ENCODE data around the gene SLC10A3. TPM values are rescaled to one million over a fixed set of nuclear protein-coding genes. Genes with fewer than 3 reads are reported as not detected.

Gene SLC10A3
- total and polyA plus RNA-seq, 2 donors (not counting 1 experiment from before 2014, with no cell fraction given), result 17.9 to 36.9 TPM

DNA sequence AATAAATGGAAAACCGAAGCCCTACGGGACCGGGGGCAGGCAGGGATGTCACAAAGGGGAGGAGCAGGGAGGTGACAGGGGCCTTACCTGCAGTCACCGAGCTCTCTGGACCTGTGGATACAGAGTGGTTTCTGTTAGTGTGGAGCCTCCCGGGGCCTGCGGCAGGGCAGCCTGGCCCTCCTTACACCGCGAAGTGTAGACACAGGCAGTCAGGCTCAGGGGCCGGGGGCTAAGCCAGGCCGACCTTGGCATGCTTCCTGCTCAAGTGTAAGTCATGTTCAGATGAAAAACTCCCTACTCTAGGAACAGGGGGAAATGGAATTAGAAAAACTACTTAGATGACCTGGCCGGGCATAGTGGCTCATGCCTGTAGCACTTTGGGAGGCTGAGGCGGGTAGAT, 21.3 kb upstream of the SLC10A3 start:
- Histone ChIP-seq H3K27ac (ENCODE audit: low read length in 2 of 2) (peak overlapping the region in 1 of 2 donors; percentile 40), H3K27me3 (replicated peaks in 1 of 4; ENCODE audit: control extremely low read depth in 1 of 4, control insufficient read depth in 3 of 4, insufficient read depth in 4 of 4, low read length in 3 of 4) (no peaks in the 10 kb centered on the region), H4K20me1 (ENCODE audit: control insufficient read depth, insufficient read depth, low read length, poor library complexity, severe bottlenecking) (no peaks in the 10 kb centered on the region), H3K9ac (ENCODE audit: low read length) (no peak overlapping the region), H3K36me3 (replicated peaks in 1 of 2; ENCODE audit: control extremely low read depth in 1 of 2, control insufficient read depth in 1 of 2, extremely low read depth in 1 of 2, insufficient read depth in 2 of 2, low read length in 1 of 2) (peaks cover 0 to 15% of the 10 kb centered on the region in 2 experiments), H3K4me3 (ENCODE audit: control extremely low read depth in 1 of 5, extremely low read depth in 1 of 5, insufficient read depth in 1 of 5, low read depth in 2 of 5, low read length in 4 of 5) (no peak overlapping the region), H2AFZ (ENCODE audit: insufficient read depth, low read depth, low read length, poor library complexity, severe bottlenecking) (no peak overlapping the region), H3K4me1 (ENCODE audit: control insufficient read depth in 2 of 2, insufficient read depth in 2 of 2, low read length in 2 of 2) (peaks cover 4 to 18% of the 10 kb centered on the region in 2 donors), H3K4me2 (replicated peaks; ENCODE audit: low read depth, low read length, poor library complexity, severe bottlenecking) (no peak overlapping the region), H3K79me2 (ENCODE audit: control insufficient read depth, insufficient read depth, low read length) (peaks cover 6% of the 10 kb centered on the region), H3K9me3 (ENCODE audit: control extremely low read depth in 1 of 3, control insufficient read depth in 2 of 3, insufficient read depth in 1 of 3, low read length in 2 of 3) (peaks cover 0 to 3% (median 0%) of the 10 kb centered on the region in 3 donors)
- Mint-ChIP-seq H3K27me3 (no peaks in the 10 kb centered on the region), H3K4me3 (no peak overlapping the region), H3K9me3 (ENCODE audit: insufficient read depth) (no peaks in the 10 kb centered on the region), H3K4me1 (peaks cover 18% of the 10 kb centered on the region), H3K27ac (peak overlapping the region; percentile 20)
- ChIA-PET CTCF (no interaction called here), POLR2A (no interaction called here)
- DNase-seq, result no peak
- ATAC-seq (ENCODE audit: low read depth), result no peak
- no peak for TF ChIP-seq EZH2 (IDR thresholded peaks at IDR 0.05; ENCODE audit: borderline replicate concordance, insufficient read depth, low read depth, low read length, poor library complexity, severe bottlenecking)
- intact Hi-C loops (cut with micrococcal nuclease), result no loop called here
- 38% methylated on average over 6 of the region's 12 CpGs for WGBS (ENCODE audit: insufficient coverage)

DNA sequence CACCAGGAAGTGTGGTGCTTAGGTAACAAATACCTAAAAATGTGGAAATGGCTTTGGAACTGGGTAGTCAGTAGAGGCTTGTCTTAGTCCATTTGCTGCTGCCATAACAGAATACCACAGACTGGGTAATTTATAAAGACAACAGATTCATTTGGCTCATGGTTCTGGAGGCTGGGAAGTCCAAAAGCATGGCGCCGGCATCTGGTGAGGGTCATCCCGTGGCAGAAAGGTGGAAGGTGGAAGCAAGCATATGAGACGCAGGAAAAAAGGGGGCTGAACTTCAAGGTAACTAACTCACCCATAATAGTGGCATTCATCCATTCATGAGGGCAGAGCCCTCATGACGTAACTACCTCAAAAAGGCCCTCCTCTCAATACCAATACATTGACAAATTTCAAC, 19.0 kb upstream of the SLC10A3 start:
- Mint-ChIP-seq H3K27ac (no peak overlapping the region), H3K27me3 (no peaks in the 10 kb centered on the region), H3K4me3 (no peak overlapping the region), H3K4me1 (peaks cover 8% of the 10 kb centered on the region), H3K9me3 (ENCODE audit: insufficient read depth) (no peaks in the 10 kb centered on the region)
- CTCF ChIA-PET, result interaction anchor here (1.9 kb wide), 1 partner anchor 18 kb away, joined by 6 read pairs; no protein-coding TSS in a partner anchor
- Histone ChIP-seq H4K20me1 (ENCODE audit: control insufficient read depth, insufficient read depth, low read length, poor library complexity, severe bottlenecking) (no peaks in the 10 kb centered on the region), H3K27ac (ENCODE audit: low read length in 2 of 2) (no peak overlapping the region), H3K36me3 (replicated peaks in 1 of 2; ENCODE audit: control extremely low read depth in 1 of 2, control insufficient read depth in 1 of 2, extremely low read depth in 1 of 2, insufficient read depth in 2 of 2, low read length in 1 of 2) (peaks cover 0 to 18% of the 10 kb centered on the region in 2 experiments), H3K4me3 (ENCODE audit: control extremely low read depth in 1 of 5, extremely low read depth in 1 of 5, insufficient read depth in 1 of 5, low read depth in 2 of 5, low read length in 4 of 5) (no peak overlapping the region), H3K4me2 (replicated peaks; ENCODE audit: low read depth, low read length, poor library complexity, severe bottlenecking) (no peak overlapping the region), H3K27me3 (replicated peaks in 1 of 4; ENCODE audit: control extremely low read depth in 1 of 4, control insufficient read depth in 3 of 4, insufficient read depth in 4 of 4, low read length in 3 of 4) (no peaks in the 10 kb centered on the region), H3K4me1 (ENCODE audit: control insufficient read depth in 2 of 2, insufficient read depth in 2 of 2, low read length in 2 of 2) (peaks cover 0 to 7% of the 10 kb centered on the region in 2 donors), H3K9me3 (ENCODE audit: control extremely low read depth in 1 of 3, control insufficient read depth in 2 of 3, insufficient read depth in 1 of 3, low read length in 2 of 3) (peaks cover 0 to 3% (median 0%) of the 10 kb centered on the region in 3 donors), H2AFZ (ENCODE audit: insufficient read depth, low read depth, low read length, poor library complexity, severe bottlenecking) (no peak overlapping the region), H3K9ac (ENCODE audit: low read length) (no peak overlapping the region), H3K79me2 (ENCODE audit: control insufficient read depth, insufficient read depth, low read length) (peaks cover 6% of the 10 kb centered on the region)
- no peak for DNase-seq
- WGBS (ENCODE audit: insufficient coverage), result no CpG with 5 or more reads among the region's 5 CpGs
- TF ChIP-seq, protein P1, sequence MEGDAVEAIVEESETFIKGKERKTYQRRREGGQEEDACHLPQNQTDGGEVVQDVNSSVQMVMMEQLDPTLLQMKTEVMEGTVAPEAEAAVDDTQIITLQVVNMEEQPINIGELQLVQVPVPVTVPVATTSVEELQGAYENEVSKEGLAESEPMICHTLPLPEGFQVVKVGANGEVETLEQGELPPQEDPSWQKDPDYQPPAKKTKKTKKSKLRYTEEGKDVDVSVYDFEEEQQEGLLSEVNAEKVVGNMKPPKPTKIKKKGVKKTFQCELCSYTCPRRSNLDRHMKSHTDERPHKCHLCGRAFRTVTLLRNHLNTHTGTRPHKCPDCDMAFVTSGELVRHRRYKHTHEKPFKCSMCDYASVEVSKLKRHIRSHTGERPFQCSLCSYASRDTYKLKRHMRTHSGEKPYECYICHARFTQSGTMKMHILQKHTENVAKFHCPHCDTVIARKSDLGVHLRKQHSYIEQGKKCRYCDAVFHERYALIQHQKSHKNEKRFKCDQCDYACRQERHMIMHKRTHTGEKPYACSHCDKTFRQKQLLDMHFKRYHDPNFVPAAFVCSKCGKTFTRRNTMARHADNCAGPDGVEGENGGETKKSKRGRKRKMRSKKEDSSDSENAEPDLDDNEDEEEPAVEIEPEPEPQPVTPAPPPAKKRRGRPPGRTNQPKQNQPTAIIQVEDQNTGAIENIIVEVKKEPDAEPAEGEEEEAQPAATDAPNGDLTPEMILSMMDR (IDR thresholded peaks at IDR 0.05), result no peak
- no peak for TF ChIP-seq EZH2 (IDR thresholded peaks at IDR 0.05; ENCODE audit: borderline replicate concordance, insufficient read depth, low read depth, low read length, poor library complexity, severe bottlenecking)
- POLR2A ChIA-PET, result no interaction called here
- ATAC-seq (ENCODE audit: low read depth), result no peak
- intact Hi-C loops (cut with micrococcal nuclease), result no loop called here

Data from B cell (primary cell).